ENCODE data around the gene INS. TPM values are rescaled to one million over a fixed set of nuclear protein-coding genes. Genes with fewer than 3 reads are reported as not detected.

The INS gene
- total RNA-seq, 2 donors from 2014 or later: 1,947 to 16,276 TPM

- H3K9me3 ChIP-seq: no peaks in the 10 kb centered on the region
- peaks cover 20% of the 10 kb centered on the region for H3K4me1 ChIP-seq
- DNase-seq (no peak), ATAC-seq (no peak)
- WGBS, 2 donors: 60 to 80% methylated on average over 9 to 27 of the region's 29 CpGs
- H3K36me3 ChIP-seq (replicated peaks in 1 of 2; ENCODE audit: insufficient read depth in 1 of 2, low read depth in 2 of 2): no peaks in the 10 kb centered on the region
- intact Hi-C loops (cut with DNase I): no loop called here
- peaks cover 0 to 3% of the 10 kb centered on the region in 2 donors for H3K27me3 ChIP-seq
- TF ChIP-seq POLR2A (IDR thresholded peaks at IDR 0.05) (no peak), CTCF (IDR thresholded peaks at IDR 0.05) (no peak)
- no peak overlapping the region for H3K27ac ChIP-seq
- H3K4me3 ChIP-seq: no peak overlapping the region
Observed at GRCh38 chr11:2189938-2190656, 29.1 kb upstream of the INS start.

- DNase-seq (no peak), ATAC-seq (no peak)
- Histone ChIP-seq H3K4me3 (no peak overlapping the region), H3K9me3 (no peaks in the 10 kb centered on the region), H3K27me3 (peaks cover 0 to 3% of the 10 kb centered on the region in 2 donors), H3K27ac (no peak overlapping the region), H3K4me1 (peaks cover 10% of the 10 kb centered on the region), H3K36me3 (replicated peaks in 1 of 2; ENCODE audit: insufficient read depth in 1 of 2, low read depth in 2 of 2) (no peaks in the 10 kb centered on the region)
- intact Hi-C loops (cut with DNase I): no loop called here
- TF ChIP-seq CTCF (IDR thresholded peaks at IDR 0.05) (no peak), POLR2A (IDR thresholded peaks at IDR 0.05) (no peak)
- 76 to 87% methylated on average over 19 of the region's 19 CpGs for WGBS, 2 donors
Observed at GRCh38 chr11:2188745-2189144, 27.7 kb upstream of the INS start.

GRCh38 chr11:2187280-2187707, 26.3 kb upstream of the INS start:
- H3K4me1 ChIP-seq: peaks cover 4% of the 10 kb centered on the region
- DNase-seq (no peak), ATAC-seq (no peak)
- H3K9me3 ChIP-seq: no peaks in the 10 kb centered on the region
- H3K27me3 ChIP-seq: peaks cover 0 to 3% of the 10 kb centered on the region in 2 donors
- H3K27ac ChIP-seq: no peak overlapping the region
- no peak overlapping the region for H3K4me3 ChIP-seq
- TF ChIP-seq CTCF (IDR thresholded peaks at IDR 0.05) (no peak), POLR2A (IDR thresholded peaks at IDR 0.05) (no peak)
- 92% methylated on average over 7 of the region's 7 CpGs for WGBS, 2 donors
- no peaks in the 10 kb centered on the region for H3K36me3 ChIP-seq (replicated peaks in 1 of 2; ENCODE audit: insufficient read depth in 1 of 2, low read depth in 2 of 2)
- intact Hi-C loops (cut with DNase I): no loop called here

- no peak overlapping the region for H3K27ac ChIP-seq
- 13 to 19% methylated on average over 11 to 21 of the region's 21 CpGs for WGBS, 2 donors
- no peak for TF ChIP-seq POLR2A (IDR thresholded peaks at IDR 0.05)
- peak; percentile 30 to 68 (median 47) for TF ChIP-seq CTCF (IDR thresholded peaks at IDR 0.05)
- H3K27me3 ChIP-seq: peaks cover 0 to 3% of the 10 kb centered on the region in 2 donors
- ATAC-seq: peak; percentile 62
- no peaks in the 10 kb centered on the region for H3K9me3 ChIP-seq
- peak in 3 of 4 donors; percentile 44 to 70 (median 46) for DNase-seq
- intact Hi-C loops (cut with DNase I): no loop called here
- no peaks in the 10 kb centered on the region for H3K36me3 ChIP-seq (replicated peaks in 1 of 2; ENCODE audit: insufficient read depth in 1 of 2, low read depth in 2 of 2)
- no peak overlapping the region for H3K4me3 ChIP-seq
- H3K4me1 ChIP-seq: peaks cover 4% of the 10 kb centered on the region
Observed at GRCh38 chr11:2186669-2187279, 25.8 kb upstream of the INS start.

Measured in body of pancreas (tissue), 4 donors.